Ishikawa (cell line): ENCODE data around the gene ACKR3.

Experiments used
- CEBPB ChIP-seq: IDR thresholded peaks from 2 replicates; pipeline ENCODE4 v1.6.1; 2012
- CREB1 ChIP-seq: IDR thresholded peaks from 2 replicates; pipeline ENCODE4 v1.6.1; 2012; ENCODE audit warnings: low read depth
- EGR1 ChIP-seq: IDR thresholded peaks from 2 replicates; pipeline ENCODE4 v1.6.1; 2012
- EP300 ChIP-seq: IDR thresholded peaks from 2 replicates; pipeline ENCODE4 v1.6.1; 2012; ENCODE audit warnings: borderline replicate concordance
- FOXM1 ChIP-seq: IDR thresholded peaks from 2 replicates; pipeline ENCODE4 v1.6.1; 2012; ENCODE audit warnings: low read depth, borderline replicate concordance
- MAX ChIP-seq: IDR thresholded peaks from 2 replicates; pipeline ENCODE4 v1.6.1; 2012
- NFIC ChIP-seq: IDR thresholded peaks from 2 replicates; pipeline ENCODE4 v1.6.1; 2012
- RAD21 ChIP-seq: IDR thresholded peaks from 2 replicates; pipeline ENCODE4 v1.6.1; 2012; ENCODE audit warnings: low read depth
- TAF1 ChIP-seq: IDR thresholded peaks from 2 replicates; pipeline ENCODE4 v1.6.1; 2012; ENCODE audit warnings: low read depth, mild to moderate bottlenecking
- TCF12 ChIP-seq: IDR thresholded peaks from 2 replicates; pipeline ENCODE4 v1.6.1; 2012; ENCODE audit warnings: low read depth
- TEAD4 ChIP-seq: IDR thresholded peaks from 2 replicates; pipeline ENCODE4 v1.6.1; 2012
- USF1 ChIP-seq: IDR thresholded peaks from 2 replicates; pipeline ENCODE4 v1.6.1; 2012
- YY1 ChIP-seq: IDR thresholded peaks from 2 replicates; pipeline ENCODE4 v1.6.1; 2012; ENCODE audit warnings: low read depth
- ZBTB7A ChIP-seq: IDR thresholded peaks from 2 replicates; pipeline ENCODE4 v1.6.1; 2012; ENCODE audit warnings: low read depth
- TF ChIP-seq, protein P1 (sequence below): IDR thresholded peaks from 2 replicates; pipeline ENCODE4 v1.6.1; 2012; ENCODE audit warnings: low read depth, mild to moderate bottlenecking

ACKR3 gene

DNA sequence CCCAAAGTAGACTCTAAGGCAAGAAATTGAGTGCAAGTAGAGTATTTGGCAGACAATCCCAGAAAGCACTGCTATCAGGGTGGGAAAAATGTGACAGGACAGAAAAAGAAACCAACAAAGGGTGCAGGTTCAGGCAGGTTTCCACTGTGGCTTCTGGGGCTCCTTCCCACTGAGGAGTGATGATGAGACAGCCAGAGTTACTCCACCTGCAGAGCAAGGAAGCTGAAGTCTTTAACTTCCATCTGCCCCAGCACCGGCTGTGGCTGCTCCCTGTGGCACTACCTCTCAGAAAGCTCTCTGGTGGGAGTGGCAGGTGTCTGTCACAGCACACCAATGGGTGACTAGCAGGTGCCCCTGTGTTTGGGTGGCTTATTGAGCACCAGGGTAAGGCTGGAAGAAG, 37.6 kb upstream of the ACKR3 start:
- TF ChIP-seq TAF1: no peak
- TF ChIP-seq RAD21: no peak
- no peak for TF ChIP-seq ZBTB7A
- TF ChIP-seq CREB1: no peak
- TF ChIP-seq USF1: no peak
- no peak for TF ChIP-seq EP300
- TF ChIP-seq YY1: no peak
- no peak for TF ChIP-seq CEBPB
- no peak for TF ChIP-seq NFIC
- no peak for TF ChIP-seq MAX
- TF ChIP-seq, protein P1, sequence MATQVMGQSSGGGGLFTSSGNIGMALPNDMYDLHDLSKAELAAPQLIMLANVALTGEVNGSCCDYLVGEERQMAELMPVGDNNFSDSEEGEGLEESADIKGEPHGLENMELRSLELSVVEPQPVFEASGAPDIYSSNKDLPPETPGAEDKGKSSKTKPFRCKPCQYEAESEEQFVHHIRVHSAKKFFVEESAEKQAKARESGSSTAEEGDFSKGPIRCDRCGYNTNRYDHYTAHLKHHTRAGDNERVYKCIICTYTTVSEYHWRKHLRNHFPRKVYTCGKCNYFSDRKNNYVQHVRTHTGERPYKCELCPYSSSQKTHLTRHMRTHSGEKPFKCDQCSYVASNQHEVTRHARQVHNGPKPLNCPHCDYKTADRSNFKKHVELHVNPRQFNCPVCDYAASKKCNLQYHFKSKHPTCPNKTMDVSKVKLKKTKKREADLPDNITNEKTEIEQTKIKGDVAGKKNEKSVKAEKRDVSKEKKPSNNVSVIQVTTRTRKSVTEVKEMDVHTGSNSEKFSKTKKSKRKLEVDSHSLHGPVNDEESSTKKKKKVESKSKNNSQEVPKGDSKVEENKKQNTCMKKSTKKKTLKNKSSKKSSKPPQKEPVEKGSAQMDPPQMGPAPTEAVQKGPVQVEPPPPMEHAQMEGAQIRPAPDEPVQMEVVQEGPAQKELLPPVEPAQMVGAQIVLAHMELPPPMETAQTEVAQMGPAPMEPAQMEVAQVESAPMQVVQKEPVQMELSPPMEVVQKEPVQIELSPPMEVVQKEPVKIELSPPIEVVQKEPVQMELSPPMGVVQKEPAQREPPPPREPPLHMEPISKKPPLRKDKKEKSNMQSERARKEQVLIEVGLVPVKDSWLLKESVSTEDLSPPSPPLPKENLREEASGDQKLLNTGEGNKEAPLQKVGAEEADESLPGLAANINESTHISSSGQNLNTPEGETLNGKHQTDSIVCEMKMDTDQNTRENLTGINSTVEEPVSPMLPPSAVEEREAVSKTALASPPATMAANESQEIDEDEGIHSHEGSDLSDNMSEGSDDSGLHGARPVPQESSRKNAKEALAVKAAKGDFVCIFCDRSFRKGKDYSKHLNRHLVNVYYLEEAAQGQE: no peak

DNA sequence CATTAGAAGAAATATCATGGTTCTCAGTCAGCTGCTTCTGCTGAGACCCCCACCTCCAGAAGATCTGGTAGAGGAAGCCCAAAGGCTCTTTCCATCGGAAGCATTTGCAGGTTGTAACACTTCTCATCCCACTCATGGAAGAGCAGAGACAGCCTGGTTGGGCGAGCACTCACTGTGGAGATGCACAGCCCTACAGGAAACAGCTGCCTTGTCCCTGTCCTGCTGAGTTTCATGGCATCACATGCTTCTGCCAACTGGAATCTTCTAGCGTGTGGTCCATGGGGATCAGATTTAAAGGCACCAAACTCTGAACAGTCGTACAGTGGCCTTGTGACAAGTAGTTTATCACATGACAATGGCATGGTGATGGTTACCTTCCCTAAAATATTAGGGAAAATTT, 36.3 kb upstream of the ACKR3 start:
- no peak for TF ChIP-seq FOXM1
- no peak for TF ChIP-seq NFIC
- no peak for TF ChIP-seq MAX
- TF ChIP-seq YY1: no peak
- no peak for TF ChIP-seq USF1
- no peak for TF ChIP-seq ZBTB7A
- no peak for TF ChIP-seq CREB1
- no peak for TF ChIP-seq RAD21
- TF ChIP-seq, protein P1: no peak
- TF ChIP-seq EP300: no peak
- TF ChIP-seq CEBPB: no peak
- TF ChIP-seq TAF1: no peak
- no peak for TF ChIP-seq TCF12
- no peak for TF ChIP-seq EGR1
- TF ChIP-seq TEAD4: no peak

GRCh38 chr2:236535024-236535423, 34.6 kb upstream of the ACKR3 start:
- TF ChIP-seq NFIC (0 out of 2 replicates have a peak, but pooled peaks have one; percentile 8), USF1 (no peak)

- TF ChIP-seq NFIC: no peak
- no peak for TF ChIP-seq TAF1
- no peak for TF ChIP-seq YY1
- no peak for TF ChIP-seq USF1
- TF ChIP-seq ZBTB7A: no peak
- no peak for TF ChIP-seq TEAD4
- TF ChIP-seq EGR1: no peak
- no peak for TF ChIP-seq CEBPB
- TF ChIP-seq MAX: no peak
- no peak for TF ChIP-seq RAD21
- TF ChIP-seq, protein P1: no peak
- no peak for TF ChIP-seq TCF12
- no peak for TF ChIP-seq EP300
- TF ChIP-seq FOXM1: no peak
- TF ChIP-seq CREB1: no peak
Measured at GRCh38 chr2:236536727-236537398, 32.8 kb upstream of the ACKR3 start.
